ENCODE measurements around the gene DOHH. TPM values are rescaled to one million over a fixed set of nuclear protein-coding genes. Genes with fewer than 3 reads are reported as not detected.

The DOHH gene
- total RNA-seq, 1 donor from 2014 or later, result 8.5 TPM

DNA sequence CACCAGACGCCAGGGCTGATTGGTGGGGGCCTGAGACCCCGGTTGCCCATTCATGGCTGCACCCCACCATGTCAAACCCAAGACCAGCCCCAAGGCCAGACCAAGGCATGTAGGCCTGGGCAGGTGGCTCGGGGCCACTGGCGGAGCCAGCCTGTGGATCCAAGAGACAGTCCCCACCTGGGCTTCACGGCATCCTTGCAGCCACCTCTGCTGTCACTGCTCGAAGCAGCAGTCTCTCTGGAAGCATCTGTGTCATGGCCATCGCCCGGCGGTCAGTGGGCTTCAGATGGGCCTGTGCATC is 34.7 kb upstream of the DOHH start:
- DNase-seq, result no peak
- H3K4me1 Mint-ChIP-seq (ENCODE audit: low read depth, unreplicated experiment), result peaks cover 13% of the 10 kb centered on the region
- TF ChIP-seq, protein P1, sequence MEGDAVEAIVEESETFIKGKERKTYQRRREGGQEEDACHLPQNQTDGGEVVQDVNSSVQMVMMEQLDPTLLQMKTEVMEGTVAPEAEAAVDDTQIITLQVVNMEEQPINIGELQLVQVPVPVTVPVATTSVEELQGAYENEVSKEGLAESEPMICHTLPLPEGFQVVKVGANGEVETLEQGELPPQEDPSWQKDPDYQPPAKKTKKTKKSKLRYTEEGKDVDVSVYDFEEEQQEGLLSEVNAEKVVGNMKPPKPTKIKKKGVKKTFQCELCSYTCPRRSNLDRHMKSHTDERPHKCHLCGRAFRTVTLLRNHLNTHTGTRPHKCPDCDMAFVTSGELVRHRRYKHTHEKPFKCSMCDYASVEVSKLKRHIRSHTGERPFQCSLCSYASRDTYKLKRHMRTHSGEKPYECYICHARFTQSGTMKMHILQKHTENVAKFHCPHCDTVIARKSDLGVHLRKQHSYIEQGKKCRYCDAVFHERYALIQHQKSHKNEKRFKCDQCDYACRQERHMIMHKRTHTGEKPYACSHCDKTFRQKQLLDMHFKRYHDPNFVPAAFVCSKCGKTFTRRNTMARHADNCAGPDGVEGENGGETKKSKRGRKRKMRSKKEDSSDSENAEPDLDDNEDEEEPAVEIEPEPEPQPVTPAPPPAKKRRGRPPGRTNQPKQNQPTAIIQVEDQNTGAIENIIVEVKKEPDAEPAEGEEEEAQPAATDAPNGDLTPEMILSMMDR (IDR thresholded peaks at IDR 0.05; ENCODE audit: partially characterized antibody, unreplicated experiment), result no peak
- peaks cover 19% of the 10 kb centered on the region for H3K9me3 Mint-ChIP-seq (ENCODE audit: unreplicated experiment)
- H3K27ac Mint-ChIP-seq (ENCODE audit: unreplicated experiment), result peak overlapping the region; percentile 94
- H3K36me3 Mint-ChIP-seq (ENCODE audit: unreplicated experiment), result peaks cover 9% of the 10 kb centered on the region
- H3K4me3 Mint-ChIP-seq (ENCODE audit: unreplicated experiment), result peak overlapping the region; percentile 42
- H3K27me3 Mint-ChIP-seq (ENCODE audit: unreplicated experiment), result peaks cover 12% of the 10 kb centered on the region

DNA sequence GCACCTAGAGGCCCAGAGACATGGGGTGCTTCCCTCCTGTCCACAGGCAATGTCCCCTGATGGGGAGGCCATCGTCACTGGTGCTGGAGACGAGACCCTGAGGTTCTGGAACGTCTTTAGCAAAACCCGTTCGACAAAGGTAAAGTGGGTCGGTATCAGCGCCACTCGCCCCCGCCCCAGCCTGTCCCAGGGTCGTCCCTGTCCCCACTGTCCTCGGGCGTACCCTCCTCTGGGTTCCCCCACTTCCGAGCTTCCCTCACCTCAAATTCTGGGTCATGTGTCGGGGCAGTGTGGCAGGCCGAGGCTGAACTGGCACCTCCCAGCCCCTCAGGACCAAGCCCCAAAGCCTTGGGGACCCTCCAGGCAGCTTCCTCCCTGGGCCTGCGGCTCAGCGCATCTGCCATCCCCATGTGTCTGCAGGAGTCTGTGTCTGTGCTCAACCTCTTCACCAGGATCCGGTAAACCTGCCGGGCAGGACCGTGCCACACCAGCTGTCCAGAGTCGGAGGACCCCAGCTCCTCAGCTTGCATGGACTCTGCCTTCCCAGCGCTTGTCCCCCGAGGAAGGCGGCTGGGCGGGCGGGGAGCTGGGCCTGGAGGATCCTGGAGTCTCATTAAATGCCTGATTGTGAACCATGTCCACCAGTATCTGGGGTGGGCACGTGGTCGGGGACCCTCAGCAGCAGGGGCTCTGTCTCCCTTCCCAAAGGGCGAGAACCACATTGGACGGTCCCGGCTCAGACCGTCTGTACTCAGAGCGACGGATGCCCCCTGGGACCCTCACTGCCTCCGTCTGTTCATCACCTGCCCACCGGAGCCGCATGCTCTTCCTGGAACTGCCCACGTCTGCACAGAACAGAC is 34.1 kb upstream of the DOHH start:
- TF ChIP-seq, protein P1 (IDR thresholded peaks at IDR 0.05; ENCODE audit: partially characterized antibody, unreplicated experiment), result no peak

DNA sequence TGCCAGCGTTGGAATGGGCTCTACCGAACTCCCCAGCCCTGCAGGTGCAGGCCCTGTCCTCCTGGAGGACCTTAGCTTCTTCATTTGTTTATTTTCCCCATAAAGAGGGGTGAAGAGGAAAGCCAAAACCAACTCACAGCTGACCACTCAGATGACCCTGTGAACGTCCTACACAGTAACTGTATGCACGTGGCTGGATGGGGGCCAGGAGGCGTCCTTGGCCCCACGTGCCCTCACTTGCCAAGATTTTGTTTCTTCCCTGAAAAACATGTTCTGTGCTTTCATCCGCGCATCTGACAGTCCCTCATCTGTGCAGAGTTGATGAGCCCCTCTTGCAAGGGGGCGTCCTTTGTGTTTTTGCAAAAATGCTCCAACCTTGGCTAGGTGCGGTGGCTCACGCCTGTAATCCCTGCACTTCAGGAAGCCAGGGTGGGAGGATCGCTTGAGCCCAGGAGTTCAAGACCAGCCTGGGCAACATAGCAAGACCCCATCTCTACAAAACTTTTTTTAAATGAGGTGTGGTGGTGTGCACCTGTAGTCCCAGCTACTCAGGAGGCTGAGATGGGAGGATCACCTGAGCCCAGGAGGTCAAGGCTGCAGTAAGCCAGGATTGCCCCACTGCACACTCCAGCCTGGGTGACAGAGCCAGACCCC is 33.2 kb upstream of the DOHH start:
- Mint-ChIP-seq H3K36me3 (ENCODE audit: unreplicated experiment) (peaks cover 9% of the 10 kb centered on the region), H3K9me3 (ENCODE audit: unreplicated experiment) (peaks cover 16% of the 10 kb centered on the region), H3K27ac (ENCODE audit: unreplicated experiment) (no peak overlapping the region), H3K4me1 (ENCODE audit: low read depth, unreplicated experiment) (peaks cover 13% of the 10 kb centered on the region), H3K4me3 (ENCODE audit: unreplicated experiment) (no peak overlapping the region), H3K27me3 (ENCODE audit: unreplicated experiment) (peaks cover 12% of the 10 kb centered on the region)
- no peak for DNase-seq
- TF ChIP-seq, protein P1 (IDR thresholded peaks at IDR 0.05; ENCODE audit: partially characterized antibody, unreplicated experiment), result no peak

More for the DNA sequence above, 34.1 kb upstream of the DOHH start:
- Mint-ChIP-seq H3K4me1 (ENCODE audit: low read depth, unreplicated experiment) (peaks cover 13% of the 10 kb centered on the region), H3K4me3 (ENCODE audit: unreplicated experiment) (peak overlapping the region; percentile 59), H3K27ac (ENCODE audit: unreplicated experiment) (peak overlapping the region; percentile 94), H3K9me3 (ENCODE audit: unreplicated experiment) (peaks cover 18% of the 10 kb centered on the region), H3K36me3 (ENCODE audit: unreplicated experiment) (peaks cover 9% of the 10 kb centered on the region), H3K27me3 (ENCODE audit: unreplicated experiment) (peaks cover 12% of the 10 kb centered on the region)
- peak; percentile 51 for DNase-seq

DNA sequence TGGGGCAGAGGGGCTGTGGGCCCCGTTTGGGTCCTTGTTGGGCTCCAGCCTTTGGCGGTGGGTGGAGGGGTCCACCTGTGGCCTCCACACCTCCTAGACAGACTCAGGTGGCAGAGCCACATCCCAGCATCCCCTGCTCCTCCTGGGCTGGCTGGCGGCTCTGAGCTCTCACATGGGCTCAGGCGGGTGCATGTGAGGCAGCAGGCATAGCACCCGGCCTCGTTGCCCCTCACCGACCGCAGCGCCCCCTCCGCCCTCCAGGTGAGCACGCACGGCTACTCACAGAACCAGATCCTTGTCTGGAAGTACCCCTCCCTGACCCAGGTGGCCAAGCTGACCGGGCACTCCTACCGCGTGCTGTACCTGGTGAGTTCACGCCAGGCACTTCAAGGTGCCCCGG is 32.6 kb upstream of the DOHH start:
- H3K4me1 Mint-ChIP-seq (ENCODE audit: low read depth, unreplicated experiment), result peaks cover 10% of the 10 kb centered on the region
- TF ChIP-seq, protein P1 (IDR thresholded peaks at IDR 0.05; ENCODE audit: partially characterized antibody, unreplicated experiment), result no peak
- DNase-seq, result no peak
- H3K4me3 Mint-ChIP-seq (ENCODE audit: unreplicated experiment), result no peak overlapping the region
- H3K9me3 Mint-ChIP-seq (ENCODE audit: unreplicated experiment), result peaks cover 13% of the 10 kb centered on the region
- no peak overlapping the region for H3K27ac Mint-ChIP-seq (ENCODE audit: unreplicated experiment)
- H3K36me3 Mint-ChIP-seq (ENCODE audit: unreplicated experiment), result peaks cover 9% of the 10 kb centered on the region
- peaks cover 8% of the 10 kb centered on the region for H3K27me3 Mint-ChIP-seq (ENCODE audit: unreplicated experiment)
